ENCODE results near the gene SEPTIN2.
"Not testable (repeated sequence)": the region's sequence is repeated elsewhere in the genome, so short reads cannot be mapped to it uniquely, and the experiment has no call there.

SEPTIN2 gene

DNA sequence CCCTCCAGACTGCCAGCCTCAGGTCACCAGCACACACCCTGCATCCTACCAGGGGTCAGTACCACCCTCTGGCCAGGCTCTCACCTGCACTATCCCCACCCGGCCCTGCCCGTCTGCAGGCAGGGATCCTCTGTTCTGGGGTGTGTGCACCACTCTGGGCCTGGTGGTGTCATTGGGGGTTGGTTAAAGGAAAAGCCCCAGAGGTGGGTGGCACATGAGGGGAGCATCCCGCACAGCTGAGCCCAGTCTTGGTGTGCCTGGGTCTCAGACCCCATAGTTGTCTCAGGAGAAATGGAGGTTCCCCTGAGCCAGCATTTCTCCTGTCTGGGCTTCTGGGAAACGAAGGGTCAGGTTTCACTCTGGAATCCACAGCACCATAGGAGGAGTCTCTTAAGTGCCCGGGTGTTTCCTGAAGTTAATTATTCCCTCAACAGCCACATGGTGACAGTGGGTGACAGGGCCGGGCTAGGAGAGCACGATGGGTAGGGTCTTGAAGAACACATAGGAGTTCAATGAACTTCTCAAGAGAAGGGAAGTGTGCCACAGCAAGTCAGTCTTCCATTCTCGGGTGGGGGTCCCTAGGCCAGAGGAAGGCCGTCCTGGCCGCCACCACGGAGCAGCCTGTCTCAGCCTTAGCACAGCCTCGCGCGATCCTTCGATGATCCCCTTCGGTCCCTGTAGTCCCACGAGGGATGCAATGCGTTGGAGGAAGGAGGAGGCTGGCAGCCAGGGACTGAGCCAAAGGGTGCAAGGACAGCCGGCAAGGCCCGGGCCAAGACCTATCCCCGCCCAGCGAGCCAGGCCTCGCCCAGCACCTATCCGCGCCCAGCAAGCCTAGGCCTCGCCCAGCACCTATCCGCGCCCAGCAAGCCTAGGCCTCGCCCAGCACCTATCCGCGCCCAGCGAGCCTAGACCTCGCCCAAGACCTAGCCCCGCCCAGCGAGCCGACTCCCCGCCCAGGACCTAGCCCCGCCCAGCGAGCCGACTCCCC, 39.2 kb downstream of the SEPTIN2 start:
- peak in 1 of 2 experiments; percentile 10 for DNase-seq

DNA sequence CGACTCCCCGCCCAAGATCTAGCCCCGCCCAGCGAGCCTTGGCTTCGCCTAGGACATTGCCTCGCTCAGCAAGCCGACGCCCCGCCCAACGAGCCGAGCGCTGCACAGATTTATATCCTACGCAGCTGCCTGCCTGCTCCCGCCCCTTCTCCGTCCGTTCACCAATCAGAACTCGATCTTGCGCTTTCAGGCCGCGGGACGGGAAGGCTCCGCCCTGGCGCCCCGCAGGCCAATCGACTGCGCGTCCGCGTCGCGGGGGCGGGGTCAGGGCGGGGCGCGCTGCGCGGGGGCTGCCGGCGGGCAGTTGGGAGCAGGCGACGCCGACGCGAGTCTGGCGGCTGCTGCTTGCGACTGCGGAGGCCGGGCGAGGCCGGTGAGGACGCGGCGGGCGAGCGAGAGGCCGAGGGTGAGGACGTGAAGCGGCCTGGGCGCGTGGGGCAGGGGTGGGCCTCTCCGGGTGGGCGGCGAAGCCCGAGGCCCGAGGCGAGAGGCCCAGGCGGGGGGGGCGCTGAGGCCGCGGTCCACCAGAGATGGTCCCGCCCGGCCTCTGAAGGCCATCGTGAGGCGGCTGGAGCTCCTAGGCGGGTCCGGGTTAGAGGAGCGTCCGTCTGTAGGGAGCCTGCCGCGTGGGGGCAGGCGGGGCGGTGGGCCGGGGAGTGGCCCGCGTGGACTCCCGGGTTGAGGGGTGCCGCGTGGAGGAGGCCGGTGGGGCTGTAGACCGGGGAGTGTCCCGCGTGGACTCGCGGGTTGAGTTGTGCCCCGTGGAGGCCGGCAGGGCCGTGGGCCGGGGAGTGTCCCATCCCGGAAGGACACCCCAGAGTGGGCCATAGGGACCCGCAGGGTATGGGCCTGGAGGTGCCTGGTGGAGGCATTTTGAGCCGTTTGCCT, 40.5 kb downstream of the SEPTIN2 start, which contains the start of gene FARP2:
TSS of gene FARP2 (plus strand) at position 303 of the 888 bp plus-strand sequence. CDS start 16,823 bp downstream, outside the sequence.
- peak; percentile 77 to 84 for DNase-seq

DNA sequence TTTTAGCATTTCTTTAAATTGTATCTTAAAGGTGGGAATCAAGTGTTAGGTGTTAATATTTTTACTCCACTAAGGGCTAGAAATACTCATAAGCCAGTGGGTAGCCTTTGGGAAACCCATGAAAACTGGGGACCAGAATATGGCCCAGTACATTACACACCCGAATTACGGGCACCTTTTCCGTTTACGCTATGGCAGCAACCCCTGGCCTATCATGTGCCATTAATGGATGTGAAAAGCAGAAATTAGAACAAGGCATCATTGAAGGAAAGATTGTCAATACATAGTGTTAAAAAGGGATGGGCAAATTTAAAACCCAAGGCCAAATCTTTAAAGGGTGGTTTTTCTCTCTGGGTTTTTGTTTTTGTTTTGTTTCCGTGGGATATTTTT, 41.1 kb downstream of the SEPTIN2 start:
- DNase-seq = no peak

DNA sequence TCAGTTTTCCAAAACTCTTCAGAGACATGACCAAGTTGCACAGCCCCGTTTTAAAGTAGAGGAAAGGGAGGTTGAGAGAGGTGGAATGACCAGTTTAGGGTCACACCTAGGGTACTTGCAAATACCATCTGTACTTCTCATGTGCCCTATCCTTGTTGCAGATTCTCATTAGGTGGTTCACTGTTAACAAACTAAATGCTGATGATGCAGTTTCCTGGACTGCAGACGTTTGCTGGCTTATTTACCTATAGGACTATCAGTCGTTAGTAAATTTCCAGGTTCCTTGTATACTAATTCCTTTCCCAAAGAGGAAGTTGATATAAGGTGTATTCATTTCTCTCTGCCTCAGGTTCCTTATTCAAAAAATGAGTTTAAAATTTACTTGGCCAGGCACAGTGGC, 41.8 kb downstream of the SEPTIN2 start:
- DNase-seq = no peak

DNA sequence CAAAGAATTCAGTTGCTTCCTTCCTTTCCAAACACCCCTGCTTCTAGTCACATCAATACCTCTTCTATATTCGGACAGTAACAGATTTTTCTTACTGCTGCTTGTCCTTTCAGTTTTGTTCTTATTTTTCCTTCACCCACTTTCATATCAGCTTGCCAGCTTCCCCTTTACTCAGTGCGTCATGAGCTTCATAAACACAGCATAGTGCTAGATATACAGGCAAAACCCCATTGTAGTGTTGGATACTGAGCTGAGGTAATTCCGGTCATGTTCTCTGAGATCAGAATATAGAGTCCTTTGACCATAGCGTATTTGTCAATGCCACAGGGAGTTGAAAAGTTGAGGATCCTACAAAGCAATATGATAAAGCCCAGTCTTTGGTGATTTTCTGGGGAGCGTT, 42.7 kb downstream of the SEPTIN2 start:
- DNase-seq = no peak

DNA sequence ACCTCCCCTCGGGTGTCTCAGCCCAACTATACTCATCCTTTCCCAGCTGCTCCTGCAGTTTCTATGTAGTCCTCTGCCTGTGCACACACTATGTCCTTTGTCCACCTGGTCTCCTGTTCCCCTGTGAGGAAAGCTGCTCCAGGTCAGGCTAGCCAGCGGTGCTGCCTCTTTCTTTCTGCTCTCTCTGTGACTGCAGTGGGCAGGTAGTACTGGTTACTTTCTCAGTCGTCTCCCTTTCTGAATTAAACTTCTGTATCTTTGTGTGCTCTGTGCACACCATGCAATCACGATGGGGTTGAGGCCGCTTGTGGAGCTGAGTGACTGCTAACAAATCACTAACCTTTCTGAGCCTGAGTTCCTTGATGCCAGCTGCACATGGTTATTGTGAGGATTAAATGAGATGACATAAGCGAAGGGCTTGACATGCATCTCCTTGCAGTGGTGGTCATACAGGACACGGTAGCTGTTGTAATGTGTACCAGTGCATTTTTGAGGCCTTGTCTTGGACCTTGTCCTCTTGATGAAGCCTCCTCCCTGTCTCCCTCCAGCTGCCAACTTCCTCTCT, 43.8 kb downstream of the SEPTIN2 start:
- DNase-seq = no peak

DNA sequence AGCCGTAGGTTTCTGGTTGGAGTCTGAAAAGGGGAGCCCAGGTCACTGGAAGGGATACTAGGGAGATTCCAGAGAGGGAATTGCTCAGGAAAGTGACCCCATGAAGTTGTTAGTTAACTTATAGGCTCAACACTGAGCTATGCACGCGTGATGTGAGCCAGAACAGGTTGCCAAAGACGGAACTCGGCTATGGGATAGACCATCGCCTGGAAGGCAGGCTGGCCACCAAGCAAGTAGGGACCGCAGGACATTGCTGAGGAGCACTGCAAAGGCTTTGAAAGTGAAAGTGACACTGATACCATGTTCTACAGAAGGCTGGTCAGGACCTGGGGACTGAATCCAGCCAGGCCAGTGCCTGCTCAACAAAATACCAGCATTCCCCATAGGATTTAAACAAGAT, 47.7 kb downstream of the SEPTIN2 start:
- no peak for DNase-seq

DNA sequence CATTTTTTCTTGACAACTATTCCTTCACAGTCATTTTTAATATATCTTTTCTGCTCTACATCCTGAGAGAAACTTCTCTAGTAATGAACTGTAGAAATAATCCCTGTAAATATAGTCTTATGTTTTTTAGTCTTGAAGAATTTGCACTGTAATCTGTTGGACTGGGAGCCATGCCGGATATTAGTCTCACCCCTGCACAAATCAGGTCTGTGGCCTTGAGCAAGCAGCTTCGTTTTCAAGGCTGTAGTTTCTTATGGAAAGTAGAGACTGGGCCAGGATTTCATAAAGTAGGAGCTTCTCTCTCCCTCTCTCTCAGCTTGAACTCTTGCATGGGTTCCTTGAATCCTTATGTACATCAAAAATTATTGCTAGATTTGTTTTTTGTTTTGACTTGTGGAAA, 49.1 kb downstream of the SEPTIN2 start:
- DNase-seq = no peak

DNA sequence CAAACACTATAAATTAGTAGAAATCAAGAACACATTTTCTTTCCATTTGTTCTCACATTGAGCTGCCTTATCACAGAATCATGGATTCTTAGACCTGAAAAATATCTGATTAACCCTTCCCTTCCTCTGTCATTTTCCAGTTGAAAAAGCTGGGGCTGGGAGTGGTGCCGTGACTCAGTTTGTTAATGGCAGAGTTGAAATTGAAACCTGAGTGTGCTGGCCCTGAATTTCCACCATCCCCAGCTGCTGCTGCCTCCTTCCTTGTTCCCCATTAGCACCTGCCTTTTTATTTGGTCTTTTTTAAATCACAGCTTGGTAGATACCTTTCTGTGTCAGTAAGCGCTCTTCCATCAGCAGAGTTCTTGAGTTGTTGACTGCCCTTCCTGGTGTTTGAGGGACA, 51.0 kb downstream of the SEPTIN2 start:
- DNase-seq = no peak

DNA sequence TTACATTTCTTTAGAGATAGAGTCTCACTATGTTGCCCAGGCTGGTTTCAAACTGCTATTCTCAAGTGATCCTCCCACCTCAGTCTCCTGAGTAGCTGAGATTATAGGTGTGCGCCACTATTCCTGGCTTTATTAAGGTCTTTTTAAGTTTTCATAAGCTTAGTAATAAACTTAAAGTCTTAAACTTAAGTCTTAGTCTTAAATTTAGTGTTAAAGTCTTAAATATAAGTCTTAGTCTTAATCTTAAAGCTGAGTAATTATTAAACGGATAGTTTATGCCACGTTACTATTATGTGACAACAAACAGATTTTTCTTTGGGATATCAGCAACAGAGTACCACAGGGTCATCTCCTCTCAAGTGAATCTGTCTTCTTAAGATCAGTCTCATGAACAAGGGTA, 52.9 kb downstream of the SEPTIN2 start:
- no peak for DNase-seq

DNA sequence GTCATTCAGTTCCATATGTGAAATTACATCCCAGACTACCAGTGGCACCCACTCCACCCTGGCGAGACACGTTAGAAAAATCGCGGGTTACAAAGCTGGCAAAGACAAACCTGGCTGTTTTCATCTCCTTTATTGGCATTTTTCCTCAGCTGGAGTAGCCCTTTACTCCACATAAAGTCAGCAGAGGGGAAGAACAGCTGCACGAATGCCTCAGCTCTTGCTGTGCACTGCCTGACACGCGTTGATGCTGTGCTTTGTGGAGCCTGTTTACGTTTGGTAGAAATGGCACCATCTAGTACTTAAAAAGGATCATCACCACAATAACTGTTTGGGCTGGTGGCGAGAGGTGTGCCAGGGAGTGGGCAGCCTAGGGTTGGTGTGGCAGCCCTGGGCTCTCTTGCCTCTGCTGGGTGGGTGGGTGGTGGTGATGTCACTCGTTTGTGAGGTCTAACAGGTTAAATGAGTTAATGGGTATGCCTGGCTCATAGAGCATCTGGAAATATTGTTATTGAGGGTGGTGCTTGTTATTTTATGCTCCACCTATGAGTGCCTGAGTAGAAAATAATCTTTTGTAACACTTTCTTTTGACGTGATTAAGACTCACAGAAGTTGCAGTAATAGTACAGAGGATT, 56.8 kb downstream of the SEPTIN2 start:
- DNase-seq = no peak

DNA sequence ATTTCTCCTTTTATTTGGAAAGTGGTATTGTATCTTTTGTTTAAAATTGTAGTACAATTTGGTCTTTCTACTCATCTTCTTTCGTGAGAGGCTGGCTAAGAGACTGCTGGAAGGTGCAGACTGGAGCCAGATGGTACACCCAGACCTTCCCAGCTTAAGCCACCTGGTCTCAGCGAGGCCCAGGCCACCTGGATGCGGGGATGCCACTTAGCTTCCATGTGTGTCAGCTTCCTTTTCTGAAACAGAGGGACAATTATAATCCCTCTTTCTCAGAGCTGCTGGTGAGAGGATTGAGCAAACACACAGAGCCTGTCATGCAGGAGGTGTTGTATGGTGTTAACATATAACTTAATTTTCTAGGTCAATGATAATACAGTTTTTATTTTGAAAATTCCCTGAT, 57.7 kb downstream of the SEPTIN2 start:
- no peak for DNase-seq

DNA sequence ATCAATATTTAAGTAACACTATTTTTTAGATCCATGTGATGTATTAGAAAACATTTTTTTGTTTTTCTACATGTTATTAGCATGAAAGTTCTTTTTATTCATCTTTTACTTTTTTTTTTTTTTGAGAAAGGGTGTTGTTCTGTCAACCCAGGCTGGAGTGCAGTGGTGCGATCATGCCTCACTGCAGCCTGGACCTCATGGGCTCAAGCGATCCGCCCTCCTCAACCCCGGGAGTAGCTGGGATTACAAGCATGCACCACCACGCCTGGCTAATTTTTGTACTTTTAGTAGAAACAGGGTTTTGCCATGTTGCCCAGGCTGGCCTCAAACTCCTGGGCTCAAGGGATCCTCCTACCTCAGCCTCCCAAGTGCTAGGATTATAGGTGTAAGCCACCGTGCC, 58.2 kb downstream of the SEPTIN2 start:
- not testable (repeated sequence) for DNase-seq

DNA sequence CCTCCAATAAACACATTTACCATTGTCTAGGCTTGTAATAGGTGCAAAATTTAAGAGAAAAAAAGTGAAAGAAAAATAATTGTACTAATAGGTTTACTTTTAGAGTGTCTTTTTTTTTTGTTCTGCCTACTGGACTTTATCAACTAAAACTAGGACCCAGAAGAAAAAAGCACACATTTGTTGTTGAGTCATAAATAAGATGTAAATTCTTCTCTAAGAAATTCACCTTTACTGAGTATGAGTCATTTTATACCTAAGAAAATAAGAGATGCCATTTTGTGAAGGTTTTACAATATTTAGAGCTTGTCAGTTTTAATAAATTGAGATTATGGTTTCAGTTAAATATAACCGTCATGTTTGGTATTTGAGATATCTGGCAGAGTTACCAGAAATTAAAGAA, 59.6 kb downstream of the SEPTIN2 start:
- DNase-seq = no peak

DNA sequence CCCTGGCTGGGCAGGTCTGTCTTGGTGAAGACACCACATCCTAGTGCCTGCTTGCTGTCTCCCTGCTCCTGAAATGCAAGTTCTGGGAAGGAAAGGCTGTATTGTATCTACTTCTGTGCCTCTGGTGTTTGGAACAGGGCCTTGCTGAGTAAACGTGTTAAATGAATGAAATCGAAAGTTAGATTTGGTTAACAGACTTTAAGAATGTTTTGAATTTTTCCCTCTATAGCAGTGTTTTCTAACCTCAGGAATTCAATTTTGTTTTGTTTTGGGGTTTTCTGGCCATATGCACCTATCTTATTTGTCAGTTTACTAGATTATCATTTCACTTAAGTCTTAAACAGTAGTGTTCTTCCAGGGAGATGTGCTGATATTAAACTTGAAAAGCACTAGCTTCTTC, 61.1 kb downstream of the SEPTIN2 start:
- no peak for DNase-seq

DNA sequence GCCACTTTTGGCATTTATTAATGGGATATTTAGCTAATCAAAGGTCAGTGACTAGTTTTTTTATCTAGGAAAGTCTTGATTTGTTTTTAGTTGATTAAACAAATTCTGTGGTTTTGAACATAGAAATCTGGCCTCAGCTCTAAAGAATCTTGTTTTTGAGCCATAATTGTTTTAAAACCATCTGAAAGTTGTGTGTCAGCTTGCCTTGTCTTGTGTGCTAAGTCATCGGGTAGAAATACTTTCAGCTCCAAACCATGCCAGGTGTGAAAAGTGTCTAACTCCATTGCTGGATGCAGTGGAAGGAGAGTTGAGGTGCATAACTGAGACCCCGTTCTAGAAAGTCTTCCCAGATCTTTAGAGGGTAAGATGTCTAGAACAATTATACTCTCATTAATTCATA, 63.1 kb downstream of the SEPTIN2 start:
- DNase-seq = no peak

DNA sequence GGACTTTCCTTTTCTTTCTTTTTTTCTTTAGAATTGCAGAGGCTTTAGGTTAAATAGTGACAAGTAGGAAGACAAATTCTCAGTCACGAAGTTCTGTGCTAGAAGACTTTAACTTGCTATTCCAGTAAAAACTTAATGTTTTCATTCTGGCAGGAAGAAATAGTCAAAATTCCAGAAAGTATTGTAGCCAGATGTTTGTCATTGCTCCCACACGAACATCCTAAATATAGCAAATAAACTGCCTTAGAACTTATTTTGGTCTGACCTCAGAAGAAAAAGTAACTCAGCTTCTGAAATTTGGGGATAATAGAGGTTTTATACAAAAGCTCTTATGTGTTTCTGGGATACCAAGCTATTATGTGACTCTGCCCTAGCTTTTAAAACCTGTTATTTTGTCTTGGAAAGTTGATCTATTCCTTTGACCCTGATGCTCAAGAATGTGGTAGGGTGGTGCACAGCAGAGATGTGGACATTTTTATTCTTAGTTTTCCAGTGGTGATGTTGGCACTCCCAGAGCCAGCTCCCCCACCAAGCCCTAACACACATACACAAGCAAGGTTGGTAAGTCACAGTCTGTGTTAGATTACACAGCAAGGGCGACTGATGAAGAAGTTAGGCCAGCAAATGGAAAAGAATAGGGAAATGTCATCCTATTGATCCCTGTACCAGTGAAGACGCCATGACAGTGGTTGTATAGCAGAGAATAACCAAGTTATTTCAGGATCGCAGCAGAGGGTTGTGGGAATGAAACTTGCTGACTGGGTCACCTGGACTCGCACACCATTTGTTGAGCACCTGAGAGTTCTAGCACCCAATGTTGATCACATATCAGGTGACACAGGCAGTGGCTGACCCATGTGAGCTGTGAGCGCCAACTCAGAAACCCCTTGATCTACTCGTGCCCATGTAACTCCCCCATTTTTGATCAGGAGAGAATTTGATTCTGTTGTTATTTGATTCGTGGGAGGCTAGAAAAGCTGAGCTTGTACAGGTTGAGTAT, 64.1 kb downstream of the SEPTIN2 start:
- DNase-seq = no peak

DNA sequence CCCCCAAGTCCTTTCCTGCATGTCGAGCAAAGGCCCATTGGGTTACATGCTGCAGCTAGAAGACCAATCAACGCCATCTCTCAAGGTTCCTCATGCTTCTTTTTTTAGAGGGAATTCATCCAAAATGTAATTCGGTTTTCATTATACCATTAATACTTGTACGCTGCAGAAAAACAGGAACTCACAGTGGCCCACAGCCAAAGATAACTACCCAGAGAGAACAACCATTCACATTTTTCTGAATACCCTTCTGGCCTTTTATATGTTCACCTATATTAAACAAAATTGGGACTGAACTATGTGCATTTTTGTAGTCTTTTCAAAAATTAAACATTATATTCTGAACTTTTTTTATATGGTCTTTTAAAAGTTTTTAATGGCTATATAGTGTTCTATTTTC, 66.1 kb downstream of the SEPTIN2 start:
- DNase-seq = peak in 1 of 2 experiments; percentile 6

DNA sequence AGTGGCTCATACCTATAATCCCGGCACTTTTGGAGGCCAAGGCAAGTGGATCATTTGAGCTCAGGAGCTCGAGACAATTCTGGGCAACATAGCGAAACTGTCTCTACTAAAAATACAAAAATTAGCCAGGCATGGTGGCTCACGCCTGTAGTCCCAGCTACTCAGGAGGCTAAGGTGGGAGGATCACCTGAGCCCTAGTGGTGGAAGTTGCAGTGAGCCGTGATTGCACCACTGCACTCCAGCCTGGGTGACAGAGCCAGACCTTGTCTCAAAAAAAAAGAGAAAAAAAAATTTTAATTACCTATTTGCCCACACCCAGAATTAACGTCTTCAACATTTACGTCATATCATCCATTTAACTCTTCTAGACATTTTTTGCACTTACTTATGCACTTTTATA, 69.7 kb downstream of the SEPTIN2 start:
- not testable (repeated sequence) for DNase-seq

DNA sequence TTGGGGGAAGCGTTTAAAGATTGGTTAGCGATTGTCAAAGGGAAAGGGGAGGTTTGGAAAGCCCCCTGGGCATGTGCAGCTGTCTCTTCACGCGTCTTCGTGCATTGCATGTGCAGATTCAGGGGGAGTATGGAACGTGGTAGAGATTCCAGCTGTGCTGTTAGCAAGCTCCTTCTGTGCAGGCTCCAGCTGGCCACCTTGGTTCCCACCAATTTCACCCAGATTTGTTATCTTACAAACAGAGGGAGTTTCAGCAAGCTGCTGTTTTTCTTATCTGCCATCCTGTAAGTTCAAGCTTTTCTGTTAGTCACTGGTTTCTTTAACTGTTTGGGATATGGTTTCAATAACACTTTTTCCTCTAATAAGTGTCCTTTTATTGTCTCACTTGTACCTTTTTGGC, 70.8 kb downstream of the SEPTIN2 start:
- DNase-seq = no peak

DNA sequence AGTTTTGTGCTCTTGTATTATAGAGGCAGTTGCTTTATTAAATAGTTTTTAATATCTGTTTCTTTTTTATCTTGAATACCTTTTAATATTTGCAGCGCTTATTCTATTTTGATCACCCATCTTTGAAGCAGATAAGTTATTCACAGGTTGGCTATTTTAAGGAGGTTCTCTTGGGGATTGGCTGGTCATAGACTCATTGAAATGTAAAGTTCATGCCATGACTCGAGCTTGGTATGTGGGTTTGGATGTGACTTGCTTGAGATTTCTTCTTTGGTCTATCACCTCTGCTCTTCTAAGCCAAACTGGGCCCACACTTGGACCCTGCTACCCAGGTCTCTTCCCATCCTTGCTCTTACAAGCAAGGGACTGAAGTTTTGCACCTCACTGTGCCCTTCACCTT, 74.0 kb downstream of the SEPTIN2 start:
- DNase-seq = no peak
